Left lung (tissue), 10 donors: ENCODE measurements around the gene NEO1. TPM values are rescaled to one million over a fixed set of nuclear protein-coding genes. Genes with fewer than 3 reads are reported as not detected.

Source experiments
- ATAC-seq: fragments of 200-7000 bp; cut with Tn5 transposase; one replicate; pipeline ENCODE4 v1.9.1; 2020; ENCODE audit warnings: moderate library complexity
- DNase-seq, 4 donors: peaks; one replicate each; pipeline ENCODE4 v3.0.0-alpha.2; 2013 to 2020
- H3K27ac ChIP-seq, 2 donors: fragments of 200-600 bp; sonication (generic) in 1 of 2; one replicate each; pipeline versions ENCODE4 v1.5.0 to v1.8.0; 2020 to 2021
- H3K27me3 ChIP-seq, 2 donors: fragments of 200-600 bp; sonication (generic) in 1 of 2; one replicate each; pipeline versions ENCODE4 v1.5.0 to v1.8.0; 2020 to 2021
- H3K36me3 ChIP-seq, 2 donors: fragments of 200-600 bp; sonication (generic) in 1 of 2; one replicate each; pipeline versions ENCODE4 v1.5.0 to v1.8.0; 2020 to 2021
- H3K4me1 ChIP-seq, 2 donors: fragments of 200-600 bp; one replicate each; pipeline ENCODE4 v1.8.0; 2021
- H3K4me3 ChIP-seq, 2 donors: fragments of 200-600 bp; sonication (generic) in 1 of 2; one replicate each; pipeline versions ENCODE4 v1.5.0 to v1.8.0; 2020 to 2021; ENCODE audit warnings: mild to moderate bottlenecking in 1 of 2
- H3K9me3 ChIP-seq, 2 donors: fragments of 200-600 bp; sonication (generic) in 1 of 2; one replicate each; pipeline versions ENCODE4 v1.5.0 to v1.8.0; 2020 to 2021
- CTCF ChIP-seq, 2 donors: fragments of 200-600 bp; sonication (generic) in 1 of 2; IDR thresholded peaks; one replicate each; pipeline versions ENCODE4 v1.5.0 to v1.8.0; 2021; ENCODE audit warnings: antibody characterized with exemption in 2 of 2
- intact Hi-C, 2 donors: fragments of 100-400 bp; cut with DNase I; formaldehyde crosslinking; loops; one replicate each; pipeline versions ENCODE4 v1.11.2 to v1.14.2; 2022
- polyA plus RNA-seq, 6 donors: library from polyadenylated mRNA; unstranded; fragments of 120-200 nt; gene quantifications; one replicate each; pipeline ENCODE4 v1.2.1, GENCODE V29; 2013; ENCODE audit not compliant: insufficient read length in 6 of 6
- total RNA-seq, 2 donors: library from RNA; stranded (reverse); fragmentation: NEBNext Ultra II Directional; extraction: Animal tissue kit (Norgen Biotek cat#: 25700); gene quantifications; one replicate each; pipeline ENCODE4 v1.2.1, GENCODE V29; 2021
- donor health status: DM: no; HTN: yes; CAD: no.
- donor health status: DM: no; HTN: no; CAD: no.

The NEO1 gene
- total and polyA plus RNA-seq, 8 donors = 30.1 to 155 (median 110) TPM

DNA sequence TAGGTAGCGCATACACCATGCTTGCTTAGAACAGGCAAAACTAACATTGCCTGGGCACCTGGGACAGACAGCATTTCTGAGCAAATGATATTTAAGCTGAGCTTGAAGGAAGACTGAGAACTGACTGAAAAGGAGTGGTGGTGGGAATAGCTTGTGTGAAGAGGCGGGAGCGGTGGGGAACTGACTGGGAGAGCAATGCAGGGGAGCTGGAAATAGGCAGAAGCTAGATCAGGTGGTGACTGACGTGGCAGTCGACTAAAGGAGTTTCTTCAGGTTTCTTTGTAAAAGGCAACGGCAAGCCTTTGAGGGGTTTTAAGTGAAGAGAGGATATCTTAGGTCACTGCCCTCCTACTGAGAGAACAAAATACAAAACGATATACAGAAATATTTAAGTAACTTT is 61.8 kb downstream of the NEO1 start:
- Histone ChIP-seq H3K4me3 (no peak overlapping the region), H3K36me3 (no peaks in the 10 kb centered on the region), H3K27me3 (no peaks in the 10 kb centered on the region), H3K9me3 (no peaks in the 10 kb centered on the region), H3K4me1 (no peaks in the 10 kb centered on the region), H3K27ac (no peak overlapping the region)
- ATAC-seq = no peak
- intact Hi-C loops = no loop called here
- DNase-seq = no peak
- TF ChIP-seq CTCF (IDR thresholded peaks at IDR 0.05) = no peak

- intact Hi-C loops = no loop called here
- H3K27me3 ChIP-seq = no peaks in the 10 kb centered on the region
- no peak overlapping the region for H3K27ac ChIP-seq
- no peak for TF ChIP-seq CTCF (IDR thresholded peaks at IDR 0.05)
- H3K9me3 ChIP-seq = no peaks in the 10 kb centered on the region
- H3K4me3 ChIP-seq = no peak overlapping the region
- no peaks in the 10 kb centered on the region for H3K36me3 ChIP-seq
- DNase-seq (no peak), ATAC-seq (no peak)
- H3K4me1 ChIP-seq = no peaks in the 10 kb centered on the region
Observed at GRCh38 chr15:73116164-73116563, 63.9 kb downstream of the NEO1 start.

DNA sequence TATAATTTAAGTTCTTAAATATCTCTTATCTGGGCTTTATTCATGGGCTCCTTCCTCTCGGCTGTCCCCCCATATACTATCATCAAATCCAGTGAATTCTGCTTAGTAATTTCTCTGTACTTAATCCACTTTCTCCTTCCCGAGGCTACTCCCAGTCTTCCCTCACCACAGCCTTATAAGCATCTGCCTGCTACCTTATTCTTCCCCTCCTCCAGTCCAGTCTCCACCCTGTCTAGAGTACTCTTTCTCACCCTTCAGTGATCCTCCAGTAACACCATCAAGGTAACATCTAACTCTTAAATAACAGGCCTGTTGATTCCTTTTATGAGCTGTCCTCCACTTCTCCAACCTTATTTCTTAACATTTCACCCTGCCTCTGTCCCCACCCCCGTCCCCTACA is 65.8 kb downstream of the NEO1 start:
- no peak overlapping the region for H3K27ac ChIP-seq
- intact Hi-C loops = no loop called here
- no peak for ATAC-seq
- H3K9me3 ChIP-seq = no peaks in the 10 kb centered on the region
- DNase-seq = no peak
- no peak for TF ChIP-seq CTCF (IDR thresholded peaks at IDR 0.05)
- H3K4me3 ChIP-seq = no peak overlapping the region
- no peaks in the 10 kb centered on the region for H3K36me3 ChIP-seq
- H3K27me3 ChIP-seq = no peaks in the 10 kb centered on the region
- no peaks in the 10 kb centered on the region for H3K4me1 ChIP-seq

DNA sequence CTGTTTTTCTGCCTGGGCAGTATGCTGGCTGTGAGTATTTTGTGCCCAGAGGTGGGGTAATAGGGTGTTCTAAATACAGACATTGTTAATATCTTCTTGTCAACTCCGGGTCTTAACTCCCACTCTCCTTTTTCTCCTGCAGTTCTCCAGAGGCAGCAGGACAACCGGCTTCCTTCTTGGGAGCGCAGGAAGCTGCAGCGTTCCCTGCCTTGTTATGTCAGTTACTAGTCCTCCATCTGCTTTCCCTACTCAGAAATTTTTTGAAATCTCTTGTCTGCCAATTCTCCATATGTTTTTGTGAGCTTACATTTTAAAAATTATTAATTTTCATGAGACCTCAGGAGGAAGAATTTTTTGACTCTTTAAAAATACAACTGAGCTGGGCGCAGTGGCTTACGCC is 67.2 kb downstream of the NEO1 start:
- Histone ChIP-seq H3K9me3 (no peaks in the 10 kb centered on the region), H3K4me3 (no peak overlapping the region), H3K27ac (no peak overlapping the region), H3K4me1 (no peaks in the 10 kb centered on the region), H3K27me3 (no peaks in the 10 kb centered on the region), H3K36me3 (no peaks in the 10 kb centered on the region)
- TF ChIP-seq CTCF (IDR thresholded peaks at IDR 0.05) = no peak
- DNase-seq (no peak), ATAC-seq (no peak)
- intact Hi-C loops = no loop called here

DNA sequence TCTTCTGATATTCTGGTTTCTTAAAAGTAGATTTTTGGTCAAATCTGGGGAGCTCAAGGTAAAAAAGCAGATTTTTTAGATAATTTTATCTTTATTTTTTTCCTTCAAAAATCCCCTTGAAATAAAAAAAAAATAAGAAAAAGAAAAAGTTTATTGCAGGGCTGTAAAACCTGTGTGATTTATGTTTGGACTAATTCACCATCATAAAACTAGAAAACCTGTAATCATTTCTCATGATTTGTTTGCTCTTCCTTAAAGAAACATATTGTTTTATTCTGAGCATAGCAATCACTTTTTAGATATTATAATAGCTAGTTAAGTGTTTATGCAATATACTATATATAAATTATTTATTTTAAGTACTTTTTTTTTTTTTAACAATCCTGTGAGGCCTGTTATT is 68.0 kb downstream of the NEO1 start:
- no peak for TF ChIP-seq CTCF (IDR thresholded peaks at IDR 0.05)
- Histone ChIP-seq H3K36me3 (no peaks in the 10 kb centered on the region), H3K4me1 (no peaks in the 10 kb centered on the region), H3K4me3 (no peak overlapping the region), H3K9me3 (no peaks in the 10 kb centered on the region), H3K27me3 (no peaks in the 10 kb centered on the region), H3K27ac (no peak overlapping the region)
- intact Hi-C loops = no loop called here
- no peak for DNase-seq
- ATAC-seq = no peak
